Measurements from ENCODE around the gene SLC25A26. TPM values are rescaled to one million over a fixed set of nuclear protein-coding genes. Genes with fewer than 3 reads are reported as not detected.

SLC25A26 gene
- total and polyA plus RNA-seq, 8 donors = 5.1 to 13.6 (median 9.9) TPM

DNA sequence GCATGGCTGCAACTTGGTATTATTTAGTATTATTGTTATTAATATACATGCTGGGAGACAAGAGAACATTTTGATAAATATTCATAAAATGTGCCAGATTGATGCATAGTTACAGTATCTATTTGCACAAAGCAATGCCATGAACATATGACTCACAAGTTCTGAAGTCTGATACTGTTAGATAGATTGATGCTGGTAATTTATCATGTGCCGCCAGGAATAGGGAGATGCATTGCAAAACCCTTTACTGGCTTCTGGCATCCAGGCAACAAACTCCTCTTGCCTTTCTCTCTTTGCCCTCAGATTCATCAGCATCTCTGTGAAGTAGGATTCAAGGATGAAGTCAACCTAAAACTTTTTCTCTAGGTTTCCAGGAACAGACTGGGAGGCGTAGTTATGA is 41.0 kb upstream of the SLC25A26 start:
- Histone ChIP-seq H3K9me3 (no peaks in the 10 kb centered on the region), H3K4me1 (no peaks in the 10 kb centered on the region), H3K4me3 (no peak overlapping the region), H3K27ac (no peak overlapping the region), H3K27me3 (no peaks in the 10 kb centered on the region), H3K36me3 (no peaks in the 10 kb centered on the region)
- ATAC-seq = no peak
- TF ChIP-seq, protein P1, sequence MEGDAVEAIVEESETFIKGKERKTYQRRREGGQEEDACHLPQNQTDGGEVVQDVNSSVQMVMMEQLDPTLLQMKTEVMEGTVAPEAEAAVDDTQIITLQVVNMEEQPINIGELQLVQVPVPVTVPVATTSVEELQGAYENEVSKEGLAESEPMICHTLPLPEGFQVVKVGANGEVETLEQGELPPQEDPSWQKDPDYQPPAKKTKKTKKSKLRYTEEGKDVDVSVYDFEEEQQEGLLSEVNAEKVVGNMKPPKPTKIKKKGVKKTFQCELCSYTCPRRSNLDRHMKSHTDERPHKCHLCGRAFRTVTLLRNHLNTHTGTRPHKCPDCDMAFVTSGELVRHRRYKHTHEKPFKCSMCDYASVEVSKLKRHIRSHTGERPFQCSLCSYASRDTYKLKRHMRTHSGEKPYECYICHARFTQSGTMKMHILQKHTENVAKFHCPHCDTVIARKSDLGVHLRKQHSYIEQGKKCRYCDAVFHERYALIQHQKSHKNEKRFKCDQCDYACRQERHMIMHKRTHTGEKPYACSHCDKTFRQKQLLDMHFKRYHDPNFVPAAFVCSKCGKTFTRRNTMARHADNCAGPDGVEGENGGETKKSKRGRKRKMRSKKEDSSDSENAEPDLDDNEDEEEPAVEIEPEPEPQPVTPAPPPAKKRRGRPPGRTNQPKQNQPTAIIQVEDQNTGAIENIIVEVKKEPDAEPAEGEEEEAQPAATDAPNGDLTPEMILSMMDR (IDR thresholded peaks at IDR 0.05) = no peak
- WGBS, 2 donors = 75 to 90% methylated on average over 2 of the region's 2 CpGs
- no peak for DNase-seq
- FAIRE-seq = no peak
- intact Hi-C loops (cut with DNase I) = no loop called here

DNA sequence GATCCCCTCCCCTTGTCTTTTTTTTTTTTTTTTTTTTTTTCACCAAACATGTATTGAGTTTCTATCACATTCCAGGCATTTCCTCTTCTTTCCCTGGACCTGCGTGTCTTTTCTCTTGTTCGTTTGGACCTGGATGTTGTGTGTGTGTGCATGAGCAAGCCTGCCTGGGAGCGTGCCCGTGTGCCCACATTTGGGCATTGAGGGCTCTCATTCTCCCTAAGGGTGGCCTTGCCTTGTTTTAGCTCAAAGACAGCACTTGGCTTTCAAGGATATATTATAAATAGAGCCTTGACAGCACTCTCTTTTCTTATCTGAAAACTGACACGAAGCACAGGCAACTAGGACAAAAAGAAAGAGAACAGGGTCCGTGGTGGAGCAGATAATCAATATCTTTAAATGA is 39.0 kb upstream of the SLC25A26 start:
- Histone ChIP-seq H3K4me1 (no peaks in the 10 kb centered on the region), H3K9me3 (no peaks in the 10 kb centered on the region), H3K36me3 (no peaks in the 10 kb centered on the region), H3K4me3 (no peak overlapping the region), H3K27ac (no peak overlapping the region), H3K27me3 (no peaks in the 10 kb centered on the region)
- TF ChIP-seq, protein P1 (IDR thresholded peaks at IDR 0.05) = no peak
- FAIRE-seq = no peak
- intact Hi-C loops (cut with DNase I) = no loop called here
- no peak for ATAC-seq
- DNase-seq = no peak
- 46 to 49% methylated on average over 6 of the region's 6 CpGs for WGBS, 2 donors

DNA sequence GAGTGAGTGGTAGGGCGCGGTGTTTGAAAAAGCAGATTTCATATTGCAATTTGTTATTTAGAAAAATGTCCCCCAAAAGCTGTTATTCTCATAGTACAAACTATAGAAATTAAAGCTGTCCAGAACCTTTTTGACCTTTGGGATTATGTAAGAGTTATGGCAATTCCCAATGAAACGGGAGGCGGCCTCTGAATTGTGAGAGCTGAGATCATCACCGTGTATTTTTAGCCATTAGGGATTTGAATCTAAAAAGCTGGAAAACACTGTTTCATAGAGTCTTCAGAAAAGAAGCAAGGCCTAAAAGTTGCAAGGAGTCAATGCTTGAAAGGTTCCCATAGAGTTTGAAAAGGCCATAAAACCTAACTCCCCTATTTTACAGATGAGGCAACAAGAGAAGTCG is 38.6 kb upstream of the SLC25A26 start:
- Histone ChIP-seq H3K9me3 (no peaks in the 10 kb centered on the region), H3K4me1 (no peaks in the 10 kb centered on the region), H3K27ac (no peak overlapping the region), H3K27me3 (no peaks in the 10 kb centered on the region), H3K36me3 (no peaks in the 10 kb centered on the region), H3K4me3 (no peak overlapping the region)
- ATAC-seq = no peak
- WGBS, 2 donors = 78% methylated on average over 6 of the region's 6 CpGs
- TF ChIP-seq, protein P1 (IDR thresholded peaks at IDR 0.05) = no peak
- intact Hi-C loops (cut with DNase I) = no loop called here
- no peak for DNase-seq
- no peak for FAIRE-seq

DNA sequence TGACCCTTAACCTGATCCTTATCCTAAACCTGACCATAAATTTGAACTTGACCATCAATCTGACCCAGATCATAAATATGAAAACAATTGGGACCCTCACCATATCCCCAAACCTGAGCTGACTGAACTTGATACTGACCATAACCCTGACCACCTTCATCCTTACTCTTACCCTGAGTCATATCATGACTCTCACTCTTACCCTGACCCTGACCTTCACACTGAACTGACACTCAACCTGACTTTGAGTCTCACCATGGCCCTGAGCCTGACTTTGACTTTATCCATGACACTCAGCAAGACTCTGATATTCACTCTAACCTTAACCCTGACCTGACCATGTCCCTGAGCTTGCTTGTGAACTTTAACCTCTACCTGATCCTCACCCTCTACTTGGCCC is 34.3 kb upstream of the SLC25A26 start:
- Histone ChIP-seq H3K27me3 (no peaks in the 10 kb centered on the region), H3K9me3 (no peaks in the 10 kb centered on the region), H3K4me3 (no peak overlapping the region), H3K27ac (no peak overlapping the region), H3K4me1 (no peaks in the 10 kb centered on the region), H3K36me3 (no peaks in the 10 kb centered on the region)
- FAIRE-seq = no peak
- TF ChIP-seq, protein P1 (IDR thresholded peaks at IDR 0.05) = no peak
- DNase-seq = no peak
- ATAC-seq = no peak
- intact Hi-C loops (cut with DNase I) = no loop called here

DNA sequence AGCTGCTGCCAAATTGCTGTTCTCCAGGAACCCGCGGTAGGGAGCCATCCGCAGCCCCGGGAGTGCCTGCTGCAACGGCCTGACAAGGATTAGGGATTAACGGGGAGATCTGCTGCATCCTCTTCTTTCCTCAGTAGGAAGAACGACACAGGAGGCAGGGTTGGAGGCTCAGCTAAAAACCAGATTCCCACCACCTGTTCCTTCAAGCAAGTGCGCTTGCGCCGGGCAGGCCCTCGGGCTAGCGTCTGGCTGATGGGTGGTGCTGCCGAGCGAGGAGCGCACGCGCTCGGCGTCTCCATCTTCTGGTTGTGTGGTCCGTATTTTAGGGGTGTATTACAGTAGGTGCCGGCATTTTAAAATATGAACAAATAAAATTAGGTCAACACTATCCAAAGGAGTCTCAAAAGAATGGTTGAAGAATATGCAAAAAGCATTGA is 25.4 kb upstream of the SLC25A26 start:
- no peak for FAIRE-seq
- WGBS, 2 donors = 10 to 20% methylated on average over 21 of the region's 21 CpGs
- H3K4me1 ChIP-seq = no peaks in the 10 kb centered on the region
- TF ChIP-seq, protein P1 (IDR thresholded peaks at IDR 0.05) = no peak
- peak overlapping the region in 2 of 4 donors; percentile 16 to 19 for H3K4me3 ChIP-seq
- intact Hi-C loops (cut with DNase I) = no loop called here
- H3K27ac ChIP-seq = no peak overlapping the region
- DNase-seq = peak; percentile 30 to 78 (median 46)
- H3K9me3 ChIP-seq = no peaks in the 10 kb centered on the region
- H3K36me3 ChIP-seq = no peaks in the 10 kb centered on the region
- peak; percentile 50 to 86 (median 82) for ATAC-seq
- no peaks in the 10 kb centered on the region for H3K27me3 ChIP-seq

Measured in pancreas (tissue), 10 donors.